Colonic mucosa (tissue), 4 donors: Measurements from ENCODE around the gene VWA1. TPM values are rescaled to one million over a fixed set of nuclear protein-coding genes. Genes with fewer than 3 reads are reported as not detected.
A peak's percentile ranks its signal among the peaks of the same experiment; 100 is the strongest.

Experiments used
- DNase-seq: peaks from one replicate; pipeline ENCODE4 v3.0.0-alpha.2; 2020
- H3K27ac ChIP-seq: fragments of 200-600 bp; one replicate; pipeline ENCODE4 v1.8.0; 2021
- H3K27me3 ChIP-seq: fragments of 200-600 bp; one replicate; pipeline ENCODE4 v1.8.0; 2021
- H3K36me3 ChIP-seq: fragments of 200-600 bp; one replicate; pipeline ENCODE4 v1.8.0; 2021
- H3K4me1 ChIP-seq: fragments of 200-600 bp; one replicate; pipeline ENCODE4 v1.8.0; 2021; ENCODE audit warnings: mild to moderate bottlenecking
- H3K4me3 ChIP-seq: fragments of 200-600 bp; one replicate; pipeline ENCODE4 v1.8.0; 2021
- H3K9ac ChIP-seq, 2 donors: one replicate each; pipeline ENCODE4 v1.7.0; 2013; ENCODE audit warnings: control low read depth in 2 of 2, low read depth in 2 of 2, low read length in 2 of 2
- H3K9me3 ChIP-seq: fragments of 200-600 bp; one replicate; pipeline ENCODE4 v1.8.0; 2021
- CTCF ChIP-seq: fragments of 200-600 bp; IDR thresholded peaks from one replicate; pipeline ENCODE4 v1.8.0; 2022; ENCODE audit warnings: antibody characterized with exemption, mild to moderate bottlenecking
- intact Hi-C: fragments of 100-400 bp; cut with DNase I; formaldehyde crosslinking; loops from one replicate; pipeline ENCODE4 v1.14.1; 2022
- total RNA-seq, 2 donors: library from RNA; stranded (reverse); fragmentation: NEBNext Ultra II Directional in 1 of 2; extraction: Animal tissue kit (Norgen Biotek cat#: 25700) in 1 of 2; gene quantifications; one replicate each; pipeline ENCODE4 v1.2.1, GENCODE V29; 2021
- donor health status: healthy.
- donor health status: DM: no; HTN: no; CAD: no.
- donor health status: DM: no; HTN: no; CAD: no.

Gene VWA1
- total RNA-seq, 2 donors from 2014 or later = 43.5 to 74.0 TPM

GRCh38 chr1:1437904-1438376 lies 2.5 kb downstream of the VWA1 start:
- DNase-seq = peak; percentile 78
- no peak overlapping the region for H3K4me3 ChIP-seq
- no peaks in the 10 kb centered on the region for H3K36me3 ChIP-seq
- peaks cover 34% of the 10 kb centered on the region for H3K4me1 ChIP-seq
- H3K27me3 ChIP-seq = peaks cover 4% of the 10 kb centered on the region
- no peaks in the 10 kb centered on the region for H3K9me3 ChIP-seq
- peak overlapping the region in 1 of 2 donors; percentile 55 for H3K9ac ChIP-seq
- H3K27ac ChIP-seq = peak overlapping the region; percentile 25
- intact Hi-C loops = no loop called here
- no peak for TF ChIP-seq CTCF

- Histone ChIP-seq H3K27me3 (peaks cover 4% of the 10 kb centered on the region), H3K4me1 (peaks cover 28% of the 10 kb centered on the region), H3K36me3 (no peaks in the 10 kb centered on the region), H3K4me3 (no peak overlapping the region), H3K9me3 (no peaks in the 10 kb centered on the region), H3K9ac (peak overlapping the region in 1 of 2 donors; percentile 55), H3K27ac (peak overlapping the region; percentile 25)
- intact Hi-C loops = no loop called here
- no peak for DNase-seq
- TF ChIP-seq CTCF = no peak
Measured at GRCh38 chr1:1438531-1439381, 3.3 kb downstream of the VWA1 start.

- Histone ChIP-seq H3K4me1 (peaks cover 18% of the 10 kb centered on the region), H3K36me3 (no peaks in the 10 kb centered on the region), H3K27me3 (peaks cover 4% of the 10 kb centered on the region), H3K9me3 (no peaks in the 10 kb centered on the region), H3K4me3 (no peak overlapping the region), H3K9ac (no peak overlapping the region), H3K27ac (no peak overlapping the region)
- intact Hi-C loops = no loop called here
- no peak for TF ChIP-seq CTCF
- no peak for DNase-seq
Measured at GRCh38 chr1:1439546-1440261, 4.2 kb downstream of the VWA1 start.

GRCh38 chr1:1440262-1441001 lies 4.9 kb downstream of the VWA1 start:
- no peaks in the 10 kb centered on the region for H3K36me3 ChIP-seq
- no peak overlapping the region for H3K27ac ChIP-seq
- no peaks in the 10 kb centered on the region for H3K9me3 ChIP-seq
- DNase-seq = no peak
- H3K9ac ChIP-seq = peak overlapping the region; percentile 19 to 26
- H3K4me3 ChIP-seq = no peak overlapping the region
- peaks cover 4% of the 10 kb centered on the region for H3K27me3 ChIP-seq
- H3K4me1 ChIP-seq = peaks cover 16% of the 10 kb centered on the region
- intact Hi-C loops = no loop called here
- TF ChIP-seq CTCF = no peak
